GM18868 (cell line): ENCODE measurements around the gene GADL1.

Experiments
- ATAC-seq: cut with Tn5 transposase; IDR thresholded peaks from one replicate; pipeline ENCODE4 v1.9.1; 2021; ENCODE audit warnings: mild to moderate bottlenecking, moderate library complexity; ENCODE audit not compliant: unreplicated experiment

The GADL1 gene

DNA sequence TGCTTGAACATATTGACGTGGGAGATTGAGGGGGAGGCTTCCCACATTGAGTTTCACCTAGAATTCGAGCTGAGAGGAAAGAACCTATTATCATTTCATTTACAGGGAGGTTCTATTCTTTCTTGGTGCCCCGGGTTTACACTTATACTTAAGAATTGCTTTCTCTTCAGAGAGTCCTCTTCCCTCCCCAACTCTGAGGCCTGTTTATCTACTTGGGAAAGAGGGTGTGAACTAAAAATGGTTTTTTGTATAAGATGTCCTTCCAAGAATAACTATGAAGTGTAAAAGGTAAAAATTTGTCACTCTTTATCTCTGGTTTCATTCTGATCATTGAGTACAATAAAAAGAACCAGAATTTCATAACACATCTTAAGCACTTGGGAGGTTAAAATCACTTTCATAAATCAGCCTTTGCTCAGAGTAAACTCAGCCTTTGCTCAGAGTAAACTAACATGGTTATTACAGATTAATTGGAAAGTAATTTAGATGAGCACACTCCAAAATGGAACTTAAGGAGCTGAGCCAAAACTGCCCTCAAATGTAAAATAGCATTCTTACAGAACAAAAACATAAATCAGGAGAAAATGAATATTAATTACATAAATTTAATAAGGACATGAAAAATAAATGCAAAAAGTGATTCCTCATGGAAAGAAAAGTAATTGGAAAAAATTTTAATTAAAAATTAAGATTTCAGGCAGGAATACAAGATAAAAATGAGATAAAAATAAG, 75.2 kb downstream of the GADL1 start:
- ATAC-seq, result no peak

DNA sequence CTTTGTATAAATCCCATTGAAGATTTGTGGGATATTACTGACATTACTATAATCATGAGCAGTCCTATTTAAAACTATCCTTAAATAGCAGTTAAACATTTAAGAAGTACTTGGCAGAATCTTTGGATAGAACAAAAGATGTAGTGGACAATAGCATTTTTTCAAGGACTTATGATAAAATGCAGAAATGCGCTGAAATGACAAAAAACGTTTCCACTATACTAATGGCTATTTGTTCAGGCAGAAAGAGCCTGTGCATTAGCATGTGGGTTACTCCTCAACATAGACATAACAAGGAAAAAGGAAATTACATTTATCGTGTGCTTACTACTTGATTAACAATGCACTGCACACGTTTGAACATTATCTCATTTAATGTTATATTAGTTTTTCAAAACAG, 80.7 kb downstream of the GADL1 start:
- no peak for ATAC-seq

- no peak for ATAC-seq
Measured at GRCh38 chr3:30811151-30811795, 83.2 kb downstream of the GADL1 start.

GRCh38 chr3:30810625-30811024, 83.8 kb downstream of the GADL1 start:
- no peak for ATAC-seq

DNA sequence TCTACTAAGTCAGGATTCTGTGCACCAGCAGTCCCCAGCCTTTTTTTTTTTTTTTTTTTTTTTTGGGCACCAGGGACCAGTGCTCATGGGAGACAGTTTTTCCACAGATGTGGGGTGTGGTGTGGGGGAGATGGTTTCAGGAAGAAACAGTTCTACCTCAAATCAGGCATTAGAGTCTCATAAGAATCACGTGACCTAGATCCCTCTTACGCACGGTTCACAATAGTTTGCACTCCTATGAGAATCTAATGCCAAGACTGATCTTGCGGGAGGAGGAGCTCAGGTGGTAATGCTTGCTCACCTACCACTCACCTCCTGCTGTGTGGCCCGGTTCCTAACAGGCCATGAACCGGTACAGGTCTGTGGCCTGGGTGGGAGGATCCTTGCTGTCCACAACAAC, 88.8 kb downstream of the GADL1 start:
- ATAC-seq, result no peak

DNA sequence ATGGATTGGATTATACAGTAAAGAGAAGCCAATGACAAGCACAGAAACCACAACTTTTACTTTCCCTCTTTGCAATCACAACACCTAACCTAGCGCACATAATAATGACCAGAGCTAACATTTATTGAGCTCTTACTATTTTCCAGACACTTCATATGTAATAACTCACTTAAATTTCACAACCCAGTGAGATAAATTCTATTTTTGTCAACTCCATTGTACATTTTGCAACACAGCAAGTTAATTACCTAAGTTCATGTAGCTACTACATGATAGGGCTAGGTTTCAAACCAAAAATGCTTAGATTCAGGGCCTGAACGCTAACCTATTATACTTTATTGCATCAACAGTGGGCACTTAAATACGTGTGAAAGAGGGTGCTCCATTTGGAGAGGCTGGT, 89.5 kb downstream of the GADL1 start:
- no peak for ATAC-seq

GRCh38 chr3:30795176-30795575, 99.3 kb downstream of the GADL1 start:
- ATAC-seq, result no peak

DNA sequence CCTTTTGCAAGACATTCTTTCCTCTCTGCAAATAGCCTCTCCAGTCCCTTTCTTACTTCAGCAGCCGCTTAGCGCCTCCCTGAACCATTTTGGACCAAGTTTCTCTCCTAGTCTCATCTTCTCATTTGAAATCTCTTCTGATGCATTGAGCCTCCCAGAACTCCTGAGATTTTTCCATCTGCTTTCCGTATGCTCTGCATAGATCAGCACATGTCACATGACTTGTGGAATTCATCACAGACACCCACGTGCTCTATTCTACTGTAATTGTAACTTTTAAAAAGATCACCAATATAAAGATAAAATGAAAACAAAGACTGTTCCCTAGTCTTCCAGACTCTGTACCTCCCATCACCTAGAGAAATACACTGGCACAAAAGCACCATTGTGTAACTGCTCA, 100.7 kb downstream of the GADL1 start:
- ATAC-seq, result no peak

GRCh38 chr3:30790150-30790549, 104.3 kb downstream of the GADL1 start:
- ATAC-seq, result no peak

- no peak for ATAC-seq
Measured at GRCh38 chr3:30786365-30786764, 108.1 kb downstream of the GADL1 start.

GRCh38 chr3:30779686-30780287, 114.7 kb downstream of the GADL1 start:
- ATAC-seq, result no peak

GRCh38 chr3:30778933-30779332, 115.5 kb downstream of the GADL1 start:
- ATAC-seq, result no peak

- no peak for ATAC-seq
Measured at GRCh38 chr3:30777426-30778113, 116.9 kb downstream of the GADL1 start.

DNA sequence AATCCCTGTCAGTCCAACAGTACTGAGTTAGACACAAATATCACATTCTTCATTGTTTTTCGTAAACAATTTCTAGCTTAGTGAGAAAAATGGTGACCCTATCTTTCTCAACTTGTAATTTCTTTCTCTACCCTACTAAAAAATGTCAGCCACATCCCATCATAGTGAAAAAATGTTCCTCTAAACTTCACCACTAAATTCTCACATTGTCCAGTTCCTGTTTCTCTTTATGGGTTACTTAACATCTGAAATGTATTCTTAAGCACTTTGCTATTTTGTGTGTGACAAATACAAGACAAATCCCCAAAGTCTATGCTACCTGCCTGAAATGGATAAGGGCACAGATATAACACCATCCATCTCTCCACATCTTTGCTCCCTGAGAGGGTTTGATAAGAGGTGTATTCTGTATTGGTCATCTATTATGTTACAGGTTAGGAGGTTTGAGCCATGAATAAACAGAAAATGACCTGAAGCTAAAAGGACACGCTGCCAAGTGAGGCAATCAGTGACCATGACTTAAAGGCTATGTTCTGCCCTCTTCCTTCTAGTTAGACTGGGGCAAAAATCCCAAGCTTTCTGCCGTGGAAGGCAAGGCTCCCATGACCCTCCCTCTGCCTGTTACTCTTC, 118.2 kb downstream of the GADL1 start:
- ATAC-seq, result no peak

DNA sequence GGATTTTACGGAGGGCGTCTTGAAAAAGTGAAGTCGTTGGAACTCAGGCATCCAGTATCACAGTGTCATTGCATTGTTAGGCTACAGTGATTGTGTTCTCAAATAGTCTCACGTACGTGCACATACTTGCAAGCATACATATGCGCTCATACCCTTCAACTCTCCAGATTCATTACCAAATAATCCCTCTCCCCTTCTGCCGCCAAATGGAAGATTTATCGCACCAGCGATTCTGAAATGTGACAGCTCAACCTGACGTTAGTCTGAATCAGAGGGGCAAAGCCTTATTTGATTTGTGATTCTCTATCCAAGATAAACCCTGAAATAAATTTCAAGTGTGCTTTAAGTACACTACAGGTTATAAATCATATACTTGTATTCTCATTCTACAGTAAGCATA, 119.4 kb downstream of the GADL1 start:
- no peak for ATAC-seq

DNA sequence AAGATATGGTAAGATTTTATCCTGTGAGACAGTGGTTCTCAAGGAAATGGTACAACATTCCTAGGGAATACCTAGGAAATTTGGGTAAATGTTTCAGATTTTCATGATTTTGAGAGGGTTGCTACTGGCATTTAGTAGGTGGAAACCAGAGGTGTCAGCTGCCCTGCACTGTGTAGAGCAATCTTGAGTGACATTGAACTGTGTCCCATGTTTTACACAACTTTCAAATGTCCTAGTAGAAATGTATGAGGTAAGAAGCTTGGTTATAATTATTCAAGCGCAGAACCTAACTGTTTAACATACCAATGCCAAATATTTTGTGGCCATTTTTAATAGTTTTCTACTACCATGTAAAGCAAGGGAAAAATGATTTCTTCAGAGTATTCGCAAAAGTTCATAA, 120.4 kb downstream of the GADL1 start:
- no peak for ATAC-seq

DNA sequence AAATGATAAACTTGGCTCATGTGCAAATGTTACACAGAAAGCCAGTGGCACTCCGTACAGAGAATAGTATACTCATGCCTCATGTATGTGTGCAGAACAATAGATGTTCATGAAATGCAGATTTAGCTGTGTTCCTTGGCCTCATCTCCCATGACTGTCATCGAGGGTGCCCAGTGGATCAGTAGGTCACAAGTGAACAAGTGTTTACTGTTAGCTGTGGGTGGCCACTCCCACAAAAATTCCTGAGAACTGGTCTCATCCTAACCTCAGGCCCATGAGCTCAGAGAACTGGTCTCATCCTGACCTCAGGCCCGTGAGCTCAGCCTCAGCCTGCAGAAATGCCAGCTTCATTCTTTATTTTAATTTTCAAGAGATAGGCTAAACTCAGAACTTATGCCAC, 124.1 kb downstream of the GADL1 start:
- no peak for ATAC-seq

GRCh38 chr3:30768703-30769550, 125.5 kb downstream of the GADL1 start:
- peak; percentile 79 for ATAC-seq

- no peak for ATAC-seq
Measured at GRCh38 chr3:30768046-30768445, 126.4 kb downstream of the GADL1 start.

DNA sequence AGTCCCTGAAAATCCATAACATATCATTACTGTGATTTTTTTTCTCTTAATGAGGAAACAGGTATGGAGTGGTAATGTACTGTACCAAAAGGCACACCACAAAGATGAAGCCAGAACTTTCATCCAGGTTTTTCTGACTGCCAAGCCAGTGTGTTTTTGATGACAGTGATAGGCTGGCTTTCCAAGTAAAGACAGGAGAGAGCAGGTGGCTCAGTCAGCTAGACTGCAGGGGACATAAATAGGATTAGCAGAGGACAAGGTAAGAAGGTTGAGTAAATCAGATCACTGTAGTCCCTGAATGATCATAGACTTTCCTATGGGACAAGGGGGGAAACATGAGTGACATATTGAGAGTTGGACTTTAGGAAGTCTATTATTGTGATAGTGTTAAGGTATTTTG, 127.9 kb downstream of the GADL1 start:
- ATAC-seq, result no peak
